Panc1 (cell line): ENCODE measurements around the gene BTBD9.

ENCODE experiments used
- CTCF ChIP-seq: fragments of 450-650 bp; IDR thresholded peaks from 2 replicates; pipeline ENCODE4 v1.5.1; 2017; ENCODE audit warnings: mild to moderate bottlenecking
- POLR2AphosphoS5 ChIP-seq: IDR thresholded peaks from 2 replicates; pipeline ENCODE4 v1.6.1; 2012; ENCODE audit warnings: mild to moderate bottlenecking, low read depth, low read length, moderate library complexity
- REST ChIP-seq, 2 experiments: IDR thresholded peaks; 2 replicates each; pipeline ENCODE4 v1.6.1; 2011 to 2012; ENCODE audit warnings: low read depth in 2 of 2, control low read depth in 1 of 2, low read length in 1 of 2, mild to moderate bottlenecking in 1 of 2, moderate library complexity in 1 of 2; ENCODE audit not compliant: insufficient read depth in 1 of 2
- SIN3A ChIP-seq: IDR thresholded peaks from 2 replicates; pipeline ENCODE4 v1.6.1; 2012; ENCODE audit warnings: low read depth, mild to moderate bottlenecking, low read length, moderate library complexity, borderline replicate concordance; ENCODE audit not compliant: insufficient read depth

- no peak for TF ChIP-seq CTCF
- no peak for TF ChIP-seq SIN3A
- TF ChIP-seq REST (IDR thresholded peaks at IDR 0.05; ENCODE audit: insufficient read depth in 1 of 2, low read depth in 2 of 2, low read length in 1 of 2): no peak
- no peak for TF ChIP-seq POLR2AphosphoS5
These were observed 472.1 kb downstream of the BTBD9 start for GRCh38 chr6:38167598-38167997.
